HG02943 (cell line): Measurements from ENCODE around the gene ACSL1.

Experiments used
- ATAC-seq: cut with Tn5 transposase; IDR thresholded peaks from one replicate; pipeline ENCODE4 v1.9.1; 2021; ENCODE audit warnings: mild to moderate bottlenecking, low read depth, moderate library complexity; ENCODE audit not compliant: unreplicated experiment

Gene ACSL1

GRCh38 chr4:184732126-184732525 lies 93.6 kb downstream of the ACSL1 start:
- ATAC-seq = no peak

- no peak for ATAC-seq
Measured at GRCh38 chr4:184731056-184731455, 94.7 kb downstream of the ACSL1 start.

GRCh38 chr4:184729946-184730345 lies 95.8 kb downstream of the ACSL1 start:
- no peak for ATAC-seq

- ATAC-seq = no peak
Measured at GRCh38 chr4:184728858-184729257, 96.9 kb downstream of the ACSL1 start.

GRCh38 chr4:184727430-184727829 lies 98.3 kb downstream of the ACSL1 start:
- ATAC-seq = no peak

- ATAC-seq = no peak
Measured at GRCh38 chr4:184722798-184723197, 103.0 kb downstream of the ACSL1 start.

- no peak for ATAC-seq
Measured at GRCh38 chr4:184721254-184721653, 104.5 kb downstream of the ACSL1 start.

- no peak for ATAC-seq
Measured at GRCh38 chr4:184719407-184719806, 106.4 kb downstream of the ACSL1 start.

GRCh38 chr4:184715526-184715925 lies 110.2 kb downstream of the ACSL1 start:
- no peak for ATAC-seq

- ATAC-seq = no peak
Measured at GRCh38 chr4:184713887-184714286, 111.9 kb downstream of the ACSL1 start.

GRCh38 chr4:184712322-184712721 lies 113.4 kb downstream of the ACSL1 start:
- no peak for ATAC-seq

- ATAC-seq = no peak
Measured at GRCh38 chr4:184706453-184706852, 119.3 kb downstream of the ACSL1 start.

- ATAC-seq = no peak
Measured at GRCh38 chr4:184705692-184706091, 120.1 kb downstream of the ACSL1 start.
